Stomach (tissue), 4 donors: ENCODE results near the gene SIX2.

ENCODE experiments used
- CTCF ChIP-seq, 7 experiments: fragments of 450-650 bp in 4 of 7; fragments of 200-600 bp in 3 of 7; sonication (generic) in 3 of 7; IDR thresholded peaks; one replicate each; pipeline ENCODE4 v1.5.1; 2016 to 2019; ENCODE audit warnings: antibody characterized with exemption in 7 of 7, control low read depth in 2 of 7, mild to moderate bottlenecking in 1 of 7
- POLR2A ChIP-seq, 4 donors: fragments of 450-650 bp; IDR thresholded peaks; one replicate each; pipeline ENCODE4 v1.6.1; 2016; ENCODE audit warnings: antibody characterized with exemption in 4 of 4, control low read depth in 2 of 4, mild to moderate bottlenecking in 1 of 4, moderate library complexity in 1 of 4

- TF ChIP-seq CTCF (IDR thresholded peaks at IDR 0.05) = no peak
- no peak for TF ChIP-seq POLR2A (IDR thresholded peaks at IDR 0.05)
Observed at GRCh38 chr2:45011121-45011520, 1.9 kb upstream of the SIX2 start.
